HG03045 (cell line): ENCODE measurements around the gene PRXL2B.

Experiments
- ATAC-seq: cut with Tn5 transposase; IDR thresholded peaks from one replicate; pipeline ENCODE4 v1.9.1; 2021; ENCODE audit warnings: mild to moderate bottlenecking, moderate library complexity; ENCODE audit not compliant: unreplicated experiment

The PRXL2B gene

DNA sequence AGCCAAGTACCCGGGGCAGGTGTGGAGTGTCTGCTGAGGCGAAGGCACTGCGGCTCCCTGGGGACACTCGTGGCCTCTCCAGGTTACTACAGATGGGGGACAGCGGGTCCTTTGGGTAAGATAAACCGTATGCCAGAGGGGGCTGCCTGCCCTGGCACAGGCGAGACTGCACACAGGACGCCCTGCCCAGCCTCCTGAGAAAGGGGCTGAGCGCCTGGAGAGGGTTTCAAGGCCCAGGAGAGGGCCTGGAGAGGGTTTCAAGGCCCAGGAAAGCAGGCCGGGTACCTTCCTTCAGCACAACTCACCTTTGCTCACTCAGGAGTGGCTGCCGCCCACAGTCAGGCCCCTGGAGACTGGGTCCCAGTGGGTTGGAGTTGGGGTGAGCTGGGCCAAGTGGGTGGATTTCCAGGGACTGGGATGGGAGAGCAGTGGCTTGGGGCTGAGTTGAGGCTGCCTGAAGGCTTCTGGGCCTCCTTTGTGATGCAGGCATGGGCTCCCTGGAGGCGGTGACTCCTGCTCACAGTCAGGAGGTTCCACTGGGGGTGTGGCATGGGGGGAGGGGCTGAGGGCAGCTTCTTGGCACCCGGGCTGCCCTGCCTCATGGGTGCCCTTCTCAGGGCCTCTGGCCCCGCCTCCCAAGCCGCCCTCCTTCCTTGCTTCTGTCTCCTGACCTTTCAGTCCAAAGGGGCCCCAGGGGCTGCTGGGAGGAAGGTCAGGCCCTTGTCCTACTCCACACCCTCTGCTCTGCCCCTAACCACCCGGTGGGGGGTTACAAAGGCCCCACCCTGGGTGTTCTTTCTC is 46.2 kb downstream of the PRXL2B start, which contains the start of gene MMEL1:
MMEL1 (minus strand) TSS at position 456 of the 801 bp plus-strand sequence. CDS start 3,532 bp downstream, outside the sequence.
- ATAC-seq: no peak

- no peak for ATAC-seq
Measured at GRCh38 chr1:2633366-2633935, 46.9 kb downstream of the PRXL2B start.

- no peak for ATAC-seq
Measured at GRCh38 chr1:2633936-2634491, 47.4 kb downstream of the PRXL2B start.

GRCh38 chr1:2635361-2636010 is 48.9 kb downstream of the PRXL2B start:
- no peak for ATAC-seq

DNA sequence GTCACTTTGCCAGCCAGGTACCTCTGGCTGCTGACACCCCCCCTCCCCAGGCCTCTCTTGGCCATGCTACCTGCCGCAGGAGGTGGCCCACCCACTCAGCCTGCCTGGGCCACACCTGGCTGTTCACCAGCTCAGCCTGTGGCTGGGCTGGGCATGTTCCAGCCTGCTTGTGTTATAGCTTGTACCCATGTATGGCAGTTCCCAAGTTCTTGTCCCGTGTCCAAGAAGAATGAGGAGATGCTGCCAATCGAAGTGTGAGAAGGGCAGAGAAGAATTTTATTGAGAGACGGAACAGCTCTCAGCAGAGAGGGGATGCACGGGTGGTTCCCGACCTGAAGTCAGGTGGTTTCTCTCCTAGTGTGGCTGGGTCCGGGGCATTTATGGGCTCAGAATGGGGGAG is 50.2 kb downstream of the PRXL2B start:
- no peak for ATAC-seq

DNA sequence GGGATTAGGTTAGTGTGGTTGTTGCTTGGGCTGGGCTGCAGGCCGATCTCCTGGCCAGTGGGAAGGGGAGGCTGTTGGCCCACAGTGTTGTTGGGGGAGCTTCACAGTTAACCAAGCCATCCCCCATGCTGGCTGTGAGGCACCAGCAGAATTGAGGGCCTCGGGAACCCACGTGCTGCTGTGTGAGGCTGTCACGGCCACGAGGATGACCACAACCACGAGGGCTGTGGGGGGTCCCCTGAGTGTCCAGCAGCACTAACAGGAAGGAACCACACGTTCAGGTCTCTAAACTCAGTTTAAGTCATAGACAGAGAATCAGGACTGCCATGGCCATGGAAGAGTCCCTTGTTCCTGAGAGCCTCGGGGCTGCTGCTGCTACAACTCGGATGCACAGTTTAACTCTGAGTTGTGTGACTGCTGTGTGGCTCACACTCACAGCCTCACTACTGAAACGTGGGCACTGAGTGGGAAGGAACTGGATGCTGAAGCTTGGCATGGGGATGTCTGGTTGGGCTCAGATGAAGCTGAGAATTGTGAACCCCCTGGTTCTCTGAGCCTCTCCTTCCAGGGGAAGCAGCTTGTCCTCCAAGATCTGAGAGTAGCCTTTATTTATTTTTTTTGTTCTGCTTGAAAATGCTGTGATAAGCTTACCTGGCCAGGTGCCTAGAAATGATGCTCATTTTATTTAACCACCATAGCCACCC is 51.0 kb downstream of the PRXL2B start:
- no peak for ATAC-seq

DNA sequence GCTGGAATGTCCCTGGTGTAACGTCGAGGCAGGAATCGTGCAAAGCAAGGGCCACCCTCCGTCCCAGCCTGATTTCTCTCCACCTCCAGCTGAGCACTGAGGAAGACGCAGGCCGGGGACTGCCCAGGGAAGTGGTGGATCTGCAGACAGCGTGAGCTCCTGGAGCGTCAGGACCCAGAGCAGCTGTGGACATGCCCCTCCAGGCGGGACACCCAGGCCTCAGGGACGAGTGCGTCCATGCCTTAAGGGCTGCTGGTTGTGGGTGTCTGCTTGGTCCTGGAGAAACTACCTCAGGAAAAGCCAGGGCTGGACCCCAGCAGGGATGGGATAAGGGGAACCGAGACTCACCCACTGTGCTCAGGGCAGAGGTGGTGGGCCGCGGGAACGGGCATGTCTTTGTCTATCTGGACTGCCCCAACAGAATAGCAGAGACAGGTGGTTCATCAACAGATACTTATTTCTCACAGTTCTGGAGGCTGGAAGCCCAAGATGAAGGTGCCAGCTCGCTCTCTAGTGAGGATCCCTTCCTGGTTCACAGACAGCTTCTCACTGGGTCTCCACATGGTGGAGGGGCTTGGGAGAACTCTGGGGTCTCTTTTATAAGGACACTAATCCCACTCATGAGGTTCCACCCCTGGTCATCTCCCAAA is 52.0 kb downstream of the PRXL2B start:
- no peak for ATAC-seq

DNA sequence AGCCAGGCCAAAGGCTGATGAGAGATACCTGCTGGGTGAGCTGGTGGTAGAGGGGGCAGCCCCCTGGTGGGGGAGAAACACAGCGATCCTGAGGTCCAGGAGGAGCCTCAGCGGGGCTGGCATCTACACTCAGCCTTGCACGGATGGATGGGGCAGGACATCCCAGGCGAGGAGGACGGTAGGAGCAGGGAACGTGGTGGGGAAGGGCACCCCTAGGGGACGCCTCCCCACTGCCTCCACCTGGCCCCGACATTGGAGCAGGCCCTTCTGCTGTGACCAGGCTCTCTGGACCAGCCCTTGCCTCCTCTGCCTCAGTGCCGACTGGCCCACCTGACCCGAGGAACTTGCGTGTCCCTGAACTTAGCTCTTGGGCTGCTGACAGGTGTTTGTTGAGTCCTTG is 52.6 kb downstream of the PRXL2B start:
- no peak for ATAC-seq

GRCh38 chr1:2639607-2640521 is 53.3 kb downstream of the PRXL2B start:
- no peak for ATAC-seq

DNA sequence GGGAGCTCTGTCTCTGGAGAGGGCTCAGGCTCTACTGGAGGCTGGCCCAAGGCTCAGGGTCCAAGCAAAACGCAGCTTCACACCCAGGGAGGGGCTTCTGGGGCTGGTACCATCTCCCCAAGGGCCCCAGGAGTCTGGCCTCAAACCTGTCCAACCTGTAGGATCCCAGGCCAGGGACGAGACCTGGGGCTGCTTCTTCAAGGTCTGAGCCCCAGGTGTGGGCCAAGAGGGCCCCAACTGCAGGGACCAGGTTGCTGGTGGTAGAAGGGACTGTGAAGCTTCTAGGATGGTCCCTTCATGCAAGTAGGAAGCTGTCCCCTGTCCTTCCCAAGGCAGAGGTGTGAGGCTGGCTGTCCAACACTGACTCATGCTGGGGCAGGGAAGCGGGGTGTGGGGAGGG is 54.0 kb downstream of the PRXL2B start:
- ATAC-seq: no peak
